Neutrophil (primary cell): ENCODE results near the gene ADD2.

Experiments
- H3K27ac ChIP-seq: fragments of 200-600 bp; sonication (generic); 2 replicates; pipeline ENCODE4 v1.5.1; 2016; ENCODE audit warnings: mild to moderate bottlenecking, moderate library complexity
- H3K27me3 ChIP-seq: fragments of 200-600 bp; sonication (generic); 2 replicates; pipeline ENCODE4 v1.6.0; 2016; ENCODE audit warnings: mild to moderate bottlenecking
- H3K36me3 ChIP-seq: fragments of 200-600 bp; sonication (generic); 2 replicates; pipeline ENCODE4 v1.5.1; 2017
- H3K4me1 ChIP-seq, 2 experiments: fragments of 200-600 bp in 1 of 2; sonication (generic) in 1 of 2; 1 replicate in 1 of 2; 2 replicates in 1 of 2; pipeline versions ENCODE4 v1.5.1 to v1.6.1; 2013 to 2016; ENCODE audit warnings: low read depth in 1 of 2, low read length in 1 of 2, mild to moderate bottlenecking in 1 of 2, moderate library complexity in 1 of 2; ENCODE audit not compliant: control insufficient read depth in 1 of 2, insufficient read depth in 1 of 2
- H3K4me3 ChIP-seq, 2 experiments: fragments of 200-600 bp in 1 of 2; sonication (generic) in 1 of 2; 1 replicate in 1 of 2; 2 replicates in 1 of 2; pipeline ENCODE4 v1.5.1; 2013 to 2016; ENCODE audit warnings: low read depth in 1 of 2, low read length in 1 of 2, mild to moderate bottlenecking in 1 of 2, moderate library complexity in 1 of 2
- H3K9me3 ChIP-seq: fragments of 200-600 bp; sonication (generic); 2 replicates; pipeline ENCODE4 v1.5.1; 2016
- TF ChIP-seq, protein P1 (sequence below): fragments of 200-600 bp; sonication (generic); IDR thresholded peaks from 2 replicates; pipeline ENCODE4 v1.5.1; 2016; ENCODE audit warnings: antibody characterized with exemption

The ADD2 gene

GRCh38 chr2:70772486-70773155 lies 4.6 kb upstream of the ADD2 start:
- H3K4me1 ChIP-seq, result peaks cover 0 to 4% of the 10 kb centered on the region in 2 experiments
- TF ChIP-seq, protein P1, sequence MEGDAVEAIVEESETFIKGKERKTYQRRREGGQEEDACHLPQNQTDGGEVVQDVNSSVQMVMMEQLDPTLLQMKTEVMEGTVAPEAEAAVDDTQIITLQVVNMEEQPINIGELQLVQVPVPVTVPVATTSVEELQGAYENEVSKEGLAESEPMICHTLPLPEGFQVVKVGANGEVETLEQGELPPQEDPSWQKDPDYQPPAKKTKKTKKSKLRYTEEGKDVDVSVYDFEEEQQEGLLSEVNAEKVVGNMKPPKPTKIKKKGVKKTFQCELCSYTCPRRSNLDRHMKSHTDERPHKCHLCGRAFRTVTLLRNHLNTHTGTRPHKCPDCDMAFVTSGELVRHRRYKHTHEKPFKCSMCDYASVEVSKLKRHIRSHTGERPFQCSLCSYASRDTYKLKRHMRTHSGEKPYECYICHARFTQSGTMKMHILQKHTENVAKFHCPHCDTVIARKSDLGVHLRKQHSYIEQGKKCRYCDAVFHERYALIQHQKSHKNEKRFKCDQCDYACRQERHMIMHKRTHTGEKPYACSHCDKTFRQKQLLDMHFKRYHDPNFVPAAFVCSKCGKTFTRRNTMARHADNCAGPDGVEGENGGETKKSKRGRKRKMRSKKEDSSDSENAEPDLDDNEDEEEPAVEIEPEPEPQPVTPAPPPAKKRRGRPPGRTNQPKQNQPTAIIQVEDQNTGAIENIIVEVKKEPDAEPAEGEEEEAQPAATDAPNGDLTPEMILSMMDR, result no peak

DNA sequence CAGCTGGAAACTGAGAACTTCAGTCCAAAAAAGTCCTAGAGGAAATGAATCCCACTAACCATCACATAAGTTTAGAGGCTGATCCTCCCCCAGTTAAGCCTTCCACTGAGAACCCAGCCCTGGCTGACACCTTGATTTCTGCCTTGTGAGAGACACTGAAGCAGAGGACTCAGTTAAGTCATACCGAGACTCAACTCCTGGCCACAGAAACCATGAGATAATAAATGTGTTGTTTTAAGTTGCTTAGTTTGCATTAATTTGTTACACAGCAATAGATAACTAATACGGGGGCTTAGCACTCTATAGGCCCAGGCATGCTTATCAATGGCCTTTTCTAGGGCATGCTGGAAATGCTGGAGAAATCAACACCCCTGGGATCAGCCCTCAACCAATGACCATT lies 3.4 kb upstream of the ADD2 start:
- H3K9me3 ChIP-seq, result no peaks in the 10 kb centered on the region
- no peak overlapping the region for H3K27ac ChIP-seq
- peaks cover 0 to 10% of the 10 kb centered on the region in 2 experiments for H3K4me1 ChIP-seq
- no peaks in the 10 kb centered on the region for H3K36me3 ChIP-seq
- H3K4me3 ChIP-seq, result no peak overlapping the region
- H3K27me3 ChIP-seq, result peaks cover 99% of the 10 kb centered on the region
- TF ChIP-seq, protein P1, result no peak

More at GRCh38 chr2:70772486-70773155, 4.6 kb upstream of the ADD2 start:
- H3K36me3 ChIP-seq, result no peaks in the 10 kb centered on the region
- no peaks in the 10 kb centered on the region for H3K9me3 ChIP-seq
- no peak overlapping the region for H3K27ac ChIP-seq
- peaks cover 97% of the 10 kb centered on the region for H3K27me3 ChIP-seq
- no peak overlapping the region for H3K4me3 ChIP-seq

- TF ChIP-seq, protein P1, result no peak
- no peak overlapping the region for H3K27ac ChIP-seq
- H3K9me3 ChIP-seq, result no peaks in the 10 kb centered on the region
- peaks cover 0 to 10% of the 10 kb centered on the region in 2 experiments for H3K4me1 ChIP-seq
- peaks cover 100% of the 10 kb centered on the region for H3K27me3 ChIP-seq
- H3K36me3 ChIP-seq, result no peaks in the 10 kb centered on the region
- no peak overlapping the region for H3K4me3 ChIP-seq
Measured at GRCh38 chr2:70769450-70769849, 1.4 kb upstream of the ADD2 start.

DNA sequence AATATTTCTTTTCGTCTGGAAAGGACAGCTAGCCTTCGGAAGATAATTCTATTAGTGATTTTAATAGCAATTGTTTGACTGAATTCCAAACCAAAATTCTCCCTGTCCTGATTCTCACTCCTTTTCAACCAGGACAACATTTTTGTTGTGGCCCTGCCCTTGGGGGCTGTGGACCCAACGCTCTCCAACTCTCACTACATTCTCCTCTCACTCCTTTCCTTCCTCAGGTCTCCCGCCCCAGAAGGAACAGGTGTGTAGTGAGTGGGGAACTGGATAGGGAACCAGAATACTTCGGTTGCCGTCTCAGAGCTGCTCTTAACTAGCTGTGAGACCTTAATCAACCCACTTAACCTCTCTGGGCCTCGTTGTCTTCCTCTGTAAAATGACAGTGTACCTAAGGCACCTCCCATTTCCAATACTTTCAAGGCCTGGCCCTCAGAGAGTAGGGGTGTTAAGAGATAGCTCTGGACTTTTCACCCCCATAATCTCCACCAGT lies 638 bp upstream of the ADD2 start:
- Histone ChIP-seq H3K27me3 (peaks cover 100% of the 10 kb centered on the region), H3K36me3 (no peaks in the 10 kb centered on the region), H3K4me1 (peaks cover 0 to 10% of the 10 kb centered on the region in 2 experiments), H3K9me3 (no peaks in the 10 kb centered on the region), H3K27ac (no peak overlapping the region), H3K4me3 (no peak overlapping the region)
- TF ChIP-seq, protein P1, result no peak

DNA sequence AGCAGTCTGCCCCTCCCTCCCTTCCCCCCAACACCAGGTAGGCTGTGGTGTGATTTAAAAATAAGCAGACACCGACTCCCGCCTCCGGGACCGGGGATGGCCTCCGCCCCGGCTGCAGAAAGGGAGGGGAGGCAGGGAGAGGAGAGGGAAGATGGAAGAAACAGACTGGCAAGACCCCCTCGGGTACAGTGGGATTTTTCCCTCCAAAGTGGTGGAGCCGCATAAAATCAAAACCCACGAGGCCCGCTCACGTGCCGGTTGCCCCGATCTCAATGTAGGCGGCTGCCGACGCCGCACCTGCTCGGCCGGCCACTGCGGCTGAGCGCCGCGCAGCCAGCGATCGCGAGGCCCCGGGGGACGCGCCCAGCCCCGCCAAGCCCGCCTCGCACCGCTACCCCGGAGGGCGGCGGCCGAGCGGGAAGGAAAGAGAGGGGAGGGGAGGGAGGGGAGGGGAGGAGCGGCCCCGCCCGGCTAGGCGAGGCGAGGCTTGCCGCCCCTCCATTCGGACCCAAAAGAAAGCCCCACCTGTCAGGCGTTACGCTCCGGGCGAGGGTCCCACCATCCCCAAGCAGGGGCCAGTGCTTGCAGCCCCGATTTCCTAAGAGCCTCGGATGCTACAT lies 811 bp downstream of the ADD2 start:
- TF ChIP-seq, protein P1, result no peak
- Histone ChIP-seq H3K9me3 (no peaks in the 10 kb centered on the region), H3K27me3 (peaks cover 100% of the 10 kb centered on the region), H3K36me3 (no peaks in the 10 kb centered on the region), H3K4me1 (peaks cover 0 to 10% of the 10 kb centered on the region in 2 experiments), H3K4me3 (no peak overlapping the region), H3K27ac (no peak overlapping the region)
